ENCODE data around the gene TNC.

DNA sequence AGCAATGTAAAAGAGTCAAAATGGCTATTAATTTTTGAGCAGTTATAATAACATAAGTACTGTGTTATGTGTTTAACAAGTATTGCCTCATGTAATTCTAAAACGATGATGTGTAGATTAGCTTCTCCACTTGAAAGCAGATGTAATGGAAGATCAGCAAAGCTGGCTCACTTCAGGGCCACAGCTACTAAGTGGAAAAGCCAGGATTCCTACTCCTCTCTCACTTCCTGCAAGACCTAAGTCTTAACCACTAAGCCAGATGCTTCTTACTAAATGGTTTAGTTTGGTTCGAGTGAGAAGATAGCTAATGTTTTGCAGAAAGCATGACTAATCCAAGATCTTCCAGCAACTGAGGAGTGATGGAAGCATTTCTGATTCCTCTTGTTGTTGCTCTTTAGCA, 15.7 kb upstream of the TNC start:
- no peak for TF ChIP-seq POLR2A (IDR thresholded peaks at IDR 0.05; ENCODE audit: low read length)
- no peak for TF ChIP-seq GATA1 (IDR thresholded peaks at IDR 0.05; ENCODE audit: low read depth, low read length)

All from erythroblast (primary cell).